HCT116 (cell line): Measurements from ENCODE around the gene STXBP5.

ENCODE experiments used
- CEBPB ChIP-seq: IDR thresholded peaks from 2 replicates; pipeline ENCODE4 v1.6.1; 2012; ENCODE audit warnings: low read depth
- CTCF ChIP-seq, 3 experiments: fragments of 200-600 bp in 1 of 3; sonication (generic) in 1 of 3; IDR thresholded peaks in 2 of 3; conservative IDR thresholded peaks in 1 of 3; 2 replicates each; pipeline ENCODE4 v1.5.1; 2012 to 2017; ENCODE audit warnings: low read depth in 2 of 3, low read length in 2 of 3, antibody characterized with exemption in 1 of 3, borderline replicate concordance in 1 of 3, control low read depth in 1 of 3, mild to moderate bottlenecking in 1 of 3, mixed read lengths in 1 of 3, mixed run types in 1 of 3, moderate library complexity in 1 of 3; ENCODE audit not compliant: insufficient read depth in 1 of 3
- EZH2 ChIP-seq: fragments of 200-600 bp; sonication (generic); IDR thresholded peaks from 2 replicates; pipeline ENCODE4 v1.6.1; 2017; ENCODE audit warnings: antibody characterized with exemption, mixed run types
- EZH2phosphoT487 ChIP-seq: fragments of 200-600 bp; IDR thresholded peaks from 2 replicates; pipeline ENCODE4 v1.6.1; 2018; ENCODE audit warnings: antibody characterized with exemption, borderline replicate concordance
- POLR2A ChIP-seq: IDR thresholded peaks from 2 replicates; pipeline ENCODE4 v1.7.0; 2011; ENCODE audit warnings: borderline replicate concordance; ENCODE audit not compliant: insufficient read depth, insufficient read length; ENCODE audit errors: extremely low read depth
- POLR2AphosphoS5 ChIP-seq: IDR thresholded peaks from 2 replicates; pipeline ENCODE4 v1.6.1; 2011; ENCODE audit warnings: mild to moderate bottlenecking, low read depth, low read length, moderate library complexity
- RAD21 ChIP-seq: IDR thresholded peaks from 2 replicates; pipeline ENCODE4 v1.6.1; 2012; ENCODE audit warnings: low read depth, mild to moderate bottlenecking
- REST ChIP-seq: IDR thresholded peaks from 2 replicates; pipeline ENCODE4 v1.6.1; 2012; ENCODE audit warnings: low read depth
- SIN3A ChIP-seq: IDR thresholded peaks from 2 replicates; pipeline ENCODE4 v1.6.1; 2012; ENCODE audit warnings: low read depth
- SP1 ChIP-seq: IDR thresholded peaks from 2 replicates; pipeline ENCODE4 v1.6.1; 2012; ENCODE audit warnings: low read depth
- SRF ChIP-seq: IDR thresholded peaks from 2 replicates; pipeline ENCODE4 v1.6.1; 2012; ENCODE audit warnings: low read depth
- YY1 ChIP-seq: IDR thresholded peaks from 2 replicates; pipeline ENCODE4 v1.6.1; 2011; ENCODE audit warnings: low read length, low read depth, moderate library complexity, mild to moderate bottlenecking; ENCODE audit not compliant: insufficient replicate concordance; ENCODE audit errors: extremely low read depth
- ZBTB33 ChIP-seq: IDR thresholded peaks from 2 replicates; pipeline ENCODE4 v1.6.1; 2011; ENCODE audit warnings: mild to moderate bottlenecking, low read length, moderate library complexity; ENCODE audit not compliant: insufficient replicate concordance; ENCODE audit errors: extremely low read depth
- ZNF274 ChIP-seq: fragments of 200-500 bp; sonication (Bioruptor generic); IDR thresholded peaks from 2 replicates; pipeline ENCODE4 v1.6.1; 2014; ENCODE audit warnings: mild to moderate bottlenecking, low read depth, low read length, inconsistent platforms

- TF ChIP-seq POLR2A (no peak), CTCF (IDR thresholded peaks at IDR 0.05 in 2 of 3, conservative IDR thresholded peaks at IDR 0.05 in 1 of 3; ENCODE audit: borderline replicate concordance in 1 of 3, insufficient read depth in 1 of 3, low read depth in 2 of 3, low read length in 2 of 3) (no peak), REST (no peak), RAD21 (no peak), EZH2 (no peak), SP1 (no peak), EZH2phosphoT487 (no peak), ZBTB33 (no peak), CEBPB (no peak), POLR2AphosphoS5 (no peak), ZNF274 (no peak), YY1 (no peak), SRF (no peak), SIN3A (no peak)
These were observed 63.4 kb downstream of the STXBP5 start for GRCh38 chr6:147267658-147268057.
